ENCODE measurements around the gene CCL17. TPM values are rescaled to one million over a fixed set of nuclear protein-coding genes. Genes with fewer than 3 reads are reported as not detected.
"Not testable (repeated sequence)": the region's sequence is repeated elsewhere in the genome, so short reads cannot be mapped to it uniquely, and the experiment has no call there.

The CCL17 gene
- polyA plus RNA-seq, 2 donors: 1.1 to 7.6 TPM

- Histone ChIP-seq H3K36me3 (ENCODE audit: control insufficient read depth in 2 of 2, insufficient read depth in 2 of 2, low read length in 1 of 2) (no peaks in the 10 kb centered on the region), H3K4me1 (ENCODE audit: control insufficient read depth in 2 of 2, insufficient read depth in 2 of 2, low read length in 1 of 2) (peaks cover 0 to 15% of the 10 kb centered on the region in 2 donors), H3K27ac (ENCODE audit: low read depth in 2 of 2, low read length in 1 of 2) (peak overlapping the region; percentile 80 to 86), H3K27me3 (ENCODE audit: control insufficient read depth in 1 of 2, insufficient read depth in 2 of 2, low read length in 2 of 2) (no peaks in the 10 kb centered on the region), H3K9me3 (ENCODE audit: control insufficient read depth in 2 of 2, insufficient read depth in 1 of 2, low read depth in 1 of 2, low read length in 1 of 2) (no peaks in the 10 kb centered on the region), H3K4me3 (ENCODE audit: low read depth in 1 of 2, low read length in 2 of 2) (no peak overlapping the region)
- 86 to 88% methylated on average over 5 of the region's 5 CpGs for WGBS, 2 donors
These were observed 9.5 kb upstream of the CCL17 start for GRCh38 chr16:57395026-57395425.

GRCh38 chr16:57396786-57397185 lies 7.8 kb upstream of the CCL17 start:
- Histone ChIP-seq H3K4me3 (ENCODE audit: low read depth in 1 of 2, low read length in 2 of 2) (no peak overlapping the region), H3K27me3 (ENCODE audit: control insufficient read depth in 1 of 2, insufficient read depth in 2 of 2, low read length in 2 of 2) (no peaks in the 10 kb centered on the region), H3K4me1 (ENCODE audit: control insufficient read depth in 2 of 2, insufficient read depth in 2 of 2, low read length in 1 of 2) (peaks cover 0 to 15% of the 10 kb centered on the region in 2 donors), H3K9me3 (ENCODE audit: control insufficient read depth in 2 of 2, insufficient read depth in 1 of 2, low read depth in 1 of 2, low read length in 1 of 2) (no peaks in the 10 kb centered on the region), H3K27ac (ENCODE audit: low read depth in 2 of 2, low read length in 1 of 2) (no peak overlapping the region), H3K36me3 (ENCODE audit: control insufficient read depth in 2 of 2, insufficient read depth in 2 of 2, low read length in 1 of 2) (no peaks in the 10 kb centered on the region)
- 60 to 68% methylated on average over 4 of the region's 4 CpGs for WGBS, 2 donors

GRCh38 chr16:57397493-57397892 lies 7.1 kb upstream of the CCL17 start:
- not testable (repeated sequence) for H3K9me3 ChIP-seq (ENCODE audit: control insufficient read depth in 2 of 2, insufficient read depth in 1 of 2, low read depth in 1 of 2, low read length in 1 of 2); H3K36me3 ChIP-seq (ENCODE audit: control insufficient read depth in 2 of 2, insufficient read depth in 2 of 2, low read length in 1 of 2); H3K4me3 ChIP-seq (ENCODE audit: low read depth in 1 of 2, low read length in 2 of 2); H3K27me3 ChIP-seq (ENCODE audit: control insufficient read depth in 1 of 2, insufficient read depth in 2 of 2, low read length in 2 of 2); H3K27ac ChIP-seq (ENCODE audit: low read depth in 2 of 2, low read length in 1 of 2)
- 66 to 78% methylated on average over 4 of the region's 4 CpGs for WGBS, 2 donors
- H3K4me1 ChIP-seq (ENCODE audit: control insufficient read depth in 2 of 2, insufficient read depth in 2 of 2, low read length in 1 of 2): peaks cover 0 to 12% of the 10 kb centered on the region in 2 donors

GRCh38 chr16:57401943-57402640 lies 2.5 kb upstream of the CCL17 start:
- H3K4me1 ChIP-seq (ENCODE audit: control insufficient read depth in 2 of 2, insufficient read depth in 2 of 2, low read length in 1 of 2): no peaks in the 10 kb centered on the region
- H3K4me3 ChIP-seq (ENCODE audit: low read depth in 1 of 2, low read length in 2 of 2): no peak overlapping the region
- WGBS, 2 donors: 58 to 68% methylated on average over 7 of the region's 7 CpGs
- no peak overlapping the region for H3K27ac ChIP-seq (ENCODE audit: low read depth in 2 of 2, low read length in 1 of 2)
- no peaks in the 10 kb centered on the region for H3K36me3 ChIP-seq (ENCODE audit: control insufficient read depth in 2 of 2, insufficient read depth in 2 of 2, low read length in 1 of 2)
- H3K9me3 ChIP-seq (ENCODE audit: control insufficient read depth in 2 of 2, insufficient read depth in 1 of 2, low read depth in 1 of 2, low read length in 1 of 2): no peaks in the 10 kb centered on the region
- H3K27me3 ChIP-seq (ENCODE audit: control insufficient read depth in 1 of 2, insufficient read depth in 2 of 2, low read length in 2 of 2): no peaks in the 10 kb centered on the region

GRCh38 chr16:57405097-57405496 lies 530 bp downstream of the CCL17 start:
- WGBS, 2 donors: 68 to 80% methylated on average over 3 of the region's 3 CpGs
- H3K9me3 ChIP-seq (ENCODE audit: control insufficient read depth in 2 of 2, insufficient read depth in 1 of 2, low read depth in 1 of 2, low read length in 1 of 2): no peaks in the 10 kb centered on the region
- H3K27me3 ChIP-seq (ENCODE audit: control insufficient read depth in 1 of 2, insufficient read depth in 2 of 2, low read length in 2 of 2): no peaks in the 10 kb centered on the region
- H3K4me3 ChIP-seq (ENCODE audit: low read depth in 1 of 2, low read length in 2 of 2): no peak overlapping the region
- H3K27ac ChIP-seq (ENCODE audit: low read depth in 2 of 2, low read length in 1 of 2): no peak overlapping the region
- peaks cover 0 to 3% of the 10 kb centered on the region in 2 donors for H3K4me1 ChIP-seq (ENCODE audit: control insufficient read depth in 2 of 2, insufficient read depth in 2 of 2, low read length in 1 of 2)
- H3K36me3 ChIP-seq (ENCODE audit: control insufficient read depth in 2 of 2, insufficient read depth in 2 of 2, low read length in 1 of 2): no peaks in the 10 kb centered on the region

GRCh38 chr16:57406881-57407280 lies 2.3 kb downstream of the CCL17 start:
- 62 to 72% methylated on average over 2 of the region's 2 CpGs for WGBS, 2 donors
- H3K4me3 ChIP-seq (ENCODE audit: low read depth in 1 of 2, low read length in 2 of 2): no peak overlapping the region
- H3K36me3 ChIP-seq (ENCODE audit: control insufficient read depth in 2 of 2, insufficient read depth in 2 of 2, low read length in 1 of 2): no peaks in the 10 kb centered on the region
- no peaks in the 10 kb centered on the region for H3K27me3 ChIP-seq (ENCODE audit: control insufficient read depth in 1 of 2, insufficient read depth in 2 of 2, low read length in 2 of 2)
- H3K9me3 ChIP-seq (ENCODE audit: control insufficient read depth in 2 of 2, insufficient read depth in 1 of 2, low read depth in 1 of 2, low read length in 1 of 2): no peaks in the 10 kb centered on the region
- no peak overlapping the region for H3K27ac ChIP-seq (ENCODE audit: low read depth in 2 of 2, low read length in 1 of 2)
- H3K4me1 ChIP-seq (ENCODE audit: control insufficient read depth in 2 of 2, insufficient read depth in 2 of 2, low read length in 1 of 2): peaks cover 0 to 9% of the 10 kb centered on the region in 2 donors

- Histone ChIP-seq H3K27me3 (ENCODE audit: control insufficient read depth in 1 of 2, insufficient read depth in 2 of 2, low read length in 2 of 2) (no peaks in the 10 kb centered on the region), H3K4me3 (ENCODE audit: low read depth in 1 of 2, low read length in 2 of 2) (no peak overlapping the region), H3K27ac (ENCODE audit: low read depth in 2 of 2, low read length in 1 of 2) (no peak overlapping the region), H3K9me3 (ENCODE audit: control insufficient read depth in 2 of 2, insufficient read depth in 1 of 2, low read depth in 1 of 2, low read length in 1 of 2) (no peaks in the 10 kb centered on the region), H3K4me1 (ENCODE audit: control insufficient read depth in 2 of 2, insufficient read depth in 2 of 2, low read length in 1 of 2) (peaks cover 0 to 9% of the 10 kb centered on the region in 2 donors), H3K36me3 (ENCODE audit: control insufficient read depth in 2 of 2, insufficient read depth in 2 of 2, low read length in 1 of 2) (no peaks in the 10 kb centered on the region)
- 90 to 91% methylated on average over 5 of the region's 5 CpGs for WGBS, 2 donors
These were observed 3.2 kb downstream of the CCL17 start for GRCh38 chr16:57407521-57408353.

GRCh38 chr16:57409065-57409464 lies 4.5 kb downstream of the CCL17 start:
- H3K4me3 ChIP-seq (ENCODE audit: low read depth in 1 of 2, low read length in 2 of 2): no peak overlapping the region
- 68 to 74% methylated on average over 5 of the region's 5 CpGs for WGBS, 2 donors
- no peaks in the 10 kb centered on the region for H3K27me3 ChIP-seq (ENCODE audit: control insufficient read depth in 1 of 2, insufficient read depth in 2 of 2, low read length in 2 of 2)
- H3K4me1 ChIP-seq (ENCODE audit: control insufficient read depth in 2 of 2, insufficient read depth in 2 of 2, low read length in 1 of 2): peaks cover 0 to 9% of the 10 kb centered on the region in 2 donors
- H3K27ac ChIP-seq (ENCODE audit: low read depth in 2 of 2, low read length in 1 of 2): no peak overlapping the region
- no peaks in the 10 kb centered on the region for H3K36me3 ChIP-seq (ENCODE audit: control insufficient read depth in 2 of 2, insufficient read depth in 2 of 2, low read length in 1 of 2)
- no peaks in the 10 kb centered on the region for H3K9me3 ChIP-seq (ENCODE audit: control insufficient read depth in 2 of 2, insufficient read depth in 1 of 2, low read depth in 1 of 2, low read length in 1 of 2)

- no peaks in the 10 kb centered on the region for H3K27me3 ChIP-seq (ENCODE audit: control insufficient read depth in 1 of 2, insufficient read depth in 2 of 2, low read length in 2 of 2)
- H3K36me3 ChIP-seq (ENCODE audit: control insufficient read depth in 2 of 2, insufficient read depth in 2 of 2, low read length in 1 of 2): no peaks in the 10 kb centered on the region
- no peak overlapping the region for H3K4me3 ChIP-seq (ENCODE audit: low read depth in 1 of 2, low read length in 2 of 2)
- H3K9me3 ChIP-seq (ENCODE audit: control insufficient read depth in 2 of 2, insufficient read depth in 1 of 2, low read depth in 1 of 2, low read length in 1 of 2): no peaks in the 10 kb centered on the region
- WGBS, 2 donors: 46 to 52% methylated on average over 14 of the region's 14 CpGs
- H3K27ac ChIP-seq (ENCODE audit: low read depth in 2 of 2, low read length in 1 of 2): no peak overlapping the region
- peaks cover 0 to 9% of the 10 kb centered on the region in 2 donors for H3K4me1 ChIP-seq (ENCODE audit: control insufficient read depth in 2 of 2, insufficient read depth in 2 of 2, low read length in 1 of 2)
These were observed 5.5 kb downstream of the CCL17 start for GRCh38 chr16:57409870-57410587.
